Astrocyte of the cerebellum (primary cell): Measurements from ENCODE around the gene ANO8.

Experiments used
- DNase-seq: peaks from one replicate; pipeline ENCODE4 v3.0.0-alpha.2; 2011; ENCODE audit warnings: low read depth
- H3K4me3 ChIP-seq: 2 replicates; pipeline ENCODE4 v1.5.1; 2011; ENCODE audit warnings: mild to moderate bottlenecking, low read depth, low read length, moderate library complexity
- in situ Hi-C: cut with HindIII; loops from 2 replicates; pipeline ENCODE4 v1.10.0; 2017; ENCODE audit warnings: low sequenced_read_pairs
- TF ChIP-seq, protein P1 (sequence below): IDR thresholded peaks from 2 replicates; pipeline ENCODE4 v1.5.1; 2012; ENCODE audit warnings: low read length, low read depth, moderate library complexity, mild to moderate bottlenecking; ENCODE audit errors: missing control alignments

Gene ANO8

DNA sequence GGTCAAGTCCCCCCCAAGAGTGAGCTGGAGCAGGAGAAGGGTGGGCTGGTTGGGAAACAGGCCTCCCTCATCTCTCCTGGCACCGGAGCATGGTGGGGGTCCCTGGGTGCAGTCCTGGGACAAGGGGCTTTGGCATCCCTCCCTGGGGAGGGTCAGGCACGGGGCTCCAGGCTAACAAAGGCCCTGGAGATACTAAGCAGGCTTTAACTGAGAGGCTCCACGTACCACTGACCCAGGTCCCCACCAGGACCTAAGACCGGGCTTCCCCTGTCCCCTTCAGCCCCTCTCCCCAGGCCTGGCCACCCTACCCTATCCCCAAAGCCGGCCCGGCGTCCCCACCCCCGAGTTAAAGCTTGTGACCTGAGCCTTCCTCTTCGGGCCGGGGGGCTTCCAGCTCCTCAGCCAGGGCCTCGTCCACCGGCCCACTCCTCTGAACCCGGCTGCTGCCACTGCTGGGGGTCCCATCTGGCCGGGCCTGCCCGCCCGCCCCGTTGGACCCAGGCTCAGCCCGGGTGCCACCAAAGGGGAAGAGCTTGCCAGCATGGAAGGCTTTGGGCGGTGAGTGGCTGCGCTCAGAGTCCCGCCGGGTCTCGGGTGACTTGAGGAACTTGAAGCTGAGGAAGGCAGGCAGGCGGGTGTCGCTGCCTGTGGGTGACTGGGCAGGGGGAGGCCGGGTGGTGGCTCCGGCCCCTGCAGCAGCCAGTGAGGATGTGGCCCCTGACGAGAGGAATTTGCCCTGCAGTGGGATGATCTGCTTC is 10.1 kb downstream of the ANO8 start:
- TF ChIP-seq, protein P1, sequence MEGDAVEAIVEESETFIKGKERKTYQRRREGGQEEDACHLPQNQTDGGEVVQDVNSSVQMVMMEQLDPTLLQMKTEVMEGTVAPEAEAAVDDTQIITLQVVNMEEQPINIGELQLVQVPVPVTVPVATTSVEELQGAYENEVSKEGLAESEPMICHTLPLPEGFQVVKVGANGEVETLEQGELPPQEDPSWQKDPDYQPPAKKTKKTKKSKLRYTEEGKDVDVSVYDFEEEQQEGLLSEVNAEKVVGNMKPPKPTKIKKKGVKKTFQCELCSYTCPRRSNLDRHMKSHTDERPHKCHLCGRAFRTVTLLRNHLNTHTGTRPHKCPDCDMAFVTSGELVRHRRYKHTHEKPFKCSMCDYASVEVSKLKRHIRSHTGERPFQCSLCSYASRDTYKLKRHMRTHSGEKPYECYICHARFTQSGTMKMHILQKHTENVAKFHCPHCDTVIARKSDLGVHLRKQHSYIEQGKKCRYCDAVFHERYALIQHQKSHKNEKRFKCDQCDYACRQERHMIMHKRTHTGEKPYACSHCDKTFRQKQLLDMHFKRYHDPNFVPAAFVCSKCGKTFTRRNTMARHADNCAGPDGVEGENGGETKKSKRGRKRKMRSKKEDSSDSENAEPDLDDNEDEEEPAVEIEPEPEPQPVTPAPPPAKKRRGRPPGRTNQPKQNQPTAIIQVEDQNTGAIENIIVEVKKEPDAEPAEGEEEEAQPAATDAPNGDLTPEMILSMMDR: no peak
- no peak overlapping the region for H3K4me3 ChIP-seq
- in situ Hi-C loops: loop anchor here (25.0 kb wide), 1 partner anchor 162 kb away; no protein-coding TSS in a partner anchor
- no peak for DNase-seq

DNA sequence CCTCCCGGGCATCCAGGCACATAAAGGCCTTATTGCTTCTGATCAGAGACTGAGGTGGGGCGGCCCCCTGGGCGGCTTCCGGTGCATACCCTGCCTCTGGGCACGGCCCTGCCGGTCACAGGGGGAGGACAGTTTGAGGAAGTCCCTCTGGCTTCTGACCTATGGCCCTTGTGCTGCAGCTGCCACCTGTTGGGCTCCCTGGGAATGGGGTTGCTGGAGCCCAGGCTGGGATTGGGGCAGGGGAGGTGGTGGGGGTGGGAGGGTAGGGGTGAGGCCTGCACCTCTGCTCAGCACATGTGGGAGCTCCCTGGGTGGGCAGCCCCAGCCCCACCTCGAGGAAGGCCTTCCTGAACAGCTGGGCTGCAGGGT is 10.7 kb downstream of the ANO8 start:
- H3K4me3 ChIP-seq: no peak overlapping the region
- TF ChIP-seq, protein P1: no peak
- in situ Hi-C loops: loop anchor here (25.0 kb wide), 1 partner anchor 162 kb away; no protein-coding TSS in a partner anchor
- DNase-seq: no peak

DNA sequence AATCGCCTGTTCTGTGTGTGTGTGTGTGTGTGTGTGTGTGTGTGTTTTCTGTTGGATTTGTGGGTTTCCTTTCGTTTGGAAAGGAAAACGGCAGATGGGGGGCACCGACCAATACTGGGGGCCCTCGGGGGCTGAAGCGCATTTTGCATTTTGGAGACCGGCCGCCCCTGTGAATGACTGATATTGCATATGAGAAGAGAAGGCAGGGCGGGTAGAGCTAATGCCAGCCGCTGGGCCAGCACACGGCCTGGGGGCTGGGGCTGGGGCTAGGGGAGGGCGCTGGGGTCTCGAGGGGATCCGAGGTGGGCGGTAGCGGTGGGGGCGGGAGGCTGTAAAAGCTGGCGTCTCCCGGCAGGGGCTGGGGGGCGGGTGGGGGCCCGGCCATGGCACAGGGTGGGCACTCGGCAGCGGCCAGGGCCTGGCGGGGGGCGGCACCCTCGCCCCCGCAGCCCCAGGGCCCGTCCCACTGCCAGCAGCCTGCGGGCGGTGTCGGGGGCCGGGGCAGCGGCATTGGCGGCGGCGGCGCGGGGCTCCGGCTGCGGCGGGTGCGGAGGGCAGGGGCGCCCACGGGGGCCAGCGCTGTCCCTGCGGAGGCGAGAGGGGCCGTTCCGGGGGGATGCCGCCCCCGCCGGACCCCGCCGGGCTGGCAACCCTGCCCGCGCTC is 11.2 kb downstream of the ANO8 start:
- TF ChIP-seq, protein P1: no peak
- no peak overlapping the region for H3K4me3 ChIP-seq
- no peak for DNase-seq
- in situ Hi-C loops: loop anchor here (25.0 kb wide), 1 partner anchor 161 kb away; no protein-coding TSS in a partner anchor

DNA sequence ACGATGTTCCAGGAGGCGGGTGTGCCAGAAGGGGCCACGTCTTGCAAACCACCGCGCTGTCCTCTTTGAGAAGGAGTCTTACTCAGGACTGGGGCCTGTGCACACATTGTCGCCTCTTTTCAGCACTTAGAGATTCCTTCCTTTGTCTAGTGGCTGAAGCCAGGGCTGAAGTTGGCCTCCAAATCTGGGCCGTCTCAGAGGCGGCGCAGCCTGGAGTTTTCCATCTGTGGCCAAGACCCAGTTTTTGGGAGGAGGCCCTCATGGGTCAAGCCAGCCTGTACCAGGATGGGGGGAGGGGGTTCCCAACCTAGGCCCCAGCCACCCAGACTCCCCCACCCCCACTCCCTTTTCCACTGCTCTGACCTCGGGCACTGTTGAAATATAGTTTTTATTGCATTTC is 11.8 kb downstream of the ANO8 start:
- in situ Hi-C loops: loop anchor here (25.0 kb wide), 1 partner anchor 161 kb away; no protein-coding TSS in a partner anchor
- TF ChIP-seq, protein P1: no peak
- H3K4me3 ChIP-seq: no peak overlapping the region
- DNase-seq: no peak

DNA sequence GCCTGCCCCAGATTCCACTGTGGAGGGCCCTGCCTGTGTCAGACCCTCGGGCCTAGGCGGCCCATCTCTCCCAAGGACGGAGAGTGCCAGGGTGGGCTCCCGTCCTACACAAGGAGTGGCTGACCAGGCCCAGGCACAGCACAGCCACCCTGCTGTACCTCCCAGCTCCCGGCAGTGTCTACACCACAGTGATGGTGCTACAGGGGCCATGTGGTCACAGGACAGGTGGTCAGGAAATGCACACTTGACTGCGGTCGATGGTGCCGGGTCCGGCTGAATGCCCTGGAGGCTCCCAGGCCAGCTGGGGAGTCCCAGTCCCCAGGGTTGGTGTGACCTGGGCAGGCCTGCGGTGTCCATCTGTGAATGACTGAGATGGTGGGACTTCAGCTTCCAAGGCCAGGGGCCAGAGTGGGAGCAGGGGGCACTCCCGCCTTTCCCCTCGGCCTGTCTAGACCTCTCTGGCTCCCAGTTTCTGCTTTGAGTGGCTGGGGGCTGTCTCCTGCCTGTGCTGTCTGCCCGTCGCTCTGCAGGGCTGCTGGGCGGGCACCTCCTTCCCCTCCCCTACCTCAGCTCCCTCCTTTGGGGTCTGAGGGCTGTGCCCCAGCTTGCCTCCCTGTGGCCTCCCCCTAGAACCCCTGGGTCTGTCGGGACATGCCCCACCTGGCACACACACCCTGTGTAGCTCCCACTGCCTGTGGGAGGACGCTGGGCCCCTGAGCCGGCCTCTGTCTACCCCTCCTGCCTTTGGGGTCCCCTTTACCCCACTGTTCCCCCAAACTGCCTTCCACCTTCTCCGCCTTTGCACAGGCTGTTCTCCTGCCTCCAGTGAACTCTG is 12.8 kb downstream of the ANO8 start:
- DNase-seq: no peak
- TF ChIP-seq, protein P1: no peak
- no peak overlapping the region for H3K4me3 ChIP-seq
- in situ Hi-C loops: loop anchor here (25.0 kb wide), 1 partner anchor 160 kb away; no protein-coding TSS in a partner anchor

DNA sequence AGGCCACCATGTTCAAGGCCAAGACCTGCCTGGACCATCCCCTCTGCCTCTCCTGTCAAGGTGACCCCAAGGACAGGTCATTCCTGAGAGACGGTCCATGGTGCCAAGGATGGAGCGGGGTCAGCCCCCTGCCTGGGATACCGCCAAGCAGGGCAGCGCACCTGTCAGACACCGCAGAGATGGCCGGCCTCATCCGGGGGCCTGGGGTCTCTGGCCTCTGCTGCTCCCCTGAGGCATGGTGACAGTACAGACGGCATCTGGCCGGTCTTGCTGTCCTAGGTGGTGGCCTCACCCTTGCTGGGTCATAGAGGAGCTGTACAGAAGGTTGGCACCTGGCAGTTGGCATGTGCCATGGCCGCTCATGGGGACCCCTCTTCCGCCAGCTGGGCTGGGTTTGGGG is 14.2 kb downstream of the ANO8 start:
- TF ChIP-seq, protein P1: no peak
- in situ Hi-C loops: loop anchor here (25.0 kb wide), 1 partner anchor 158 kb away; no protein-coding TSS in a partner anchor
- no peak for DNase-seq
- no peak overlapping the region for H3K4me3 ChIP-seq
